Breast epithelium (tissue), 3 donors: ENCODE measurements around the gene DAB2IP.

ENCODE experiments used
- POLR2AphosphoS5 ChIP-seq, 3 donors: sonication (generic); formaldehyde crosslinking; IDR thresholded peaks; one replicate each; pipeline ENCODE4 v1.6.1; 2017; ENCODE audit warnings: antibody characterized with exemption in 3 of 3
- TF ChIP-seq, protein P1 (sequence below), 3 donors: fragments of 450-650 bp; IDR thresholded peaks; one replicate each; pipeline ENCODE4 v1.5.1; 2016 to 2017; ENCODE audit warnings: antibody characterized with exemption in 3 of 3, mild to moderate bottlenecking in 3 of 3, moderate library complexity in 3 of 3

DNA sequence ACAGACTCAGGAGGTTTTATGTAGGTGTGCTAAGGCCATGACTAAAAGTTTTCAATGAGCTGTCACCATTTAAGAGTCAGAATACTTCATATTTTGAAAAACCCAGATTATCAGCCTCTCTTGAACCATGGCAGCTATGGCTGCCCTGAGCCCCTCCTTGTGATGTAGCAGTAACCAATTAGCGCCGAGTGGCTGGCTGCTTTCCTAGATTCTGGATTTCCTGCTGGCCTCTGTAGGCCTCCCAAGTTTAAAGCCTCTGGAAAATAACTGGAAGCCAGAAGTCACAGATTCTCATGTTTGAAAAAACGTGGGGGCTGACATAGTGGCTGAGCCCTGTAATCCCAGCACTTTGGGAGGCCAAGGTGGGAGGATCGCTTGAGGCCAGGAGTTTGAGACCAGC is 25.5 kb downstream of the DAB2IP start:
- TF ChIP-seq, protein P1, sequence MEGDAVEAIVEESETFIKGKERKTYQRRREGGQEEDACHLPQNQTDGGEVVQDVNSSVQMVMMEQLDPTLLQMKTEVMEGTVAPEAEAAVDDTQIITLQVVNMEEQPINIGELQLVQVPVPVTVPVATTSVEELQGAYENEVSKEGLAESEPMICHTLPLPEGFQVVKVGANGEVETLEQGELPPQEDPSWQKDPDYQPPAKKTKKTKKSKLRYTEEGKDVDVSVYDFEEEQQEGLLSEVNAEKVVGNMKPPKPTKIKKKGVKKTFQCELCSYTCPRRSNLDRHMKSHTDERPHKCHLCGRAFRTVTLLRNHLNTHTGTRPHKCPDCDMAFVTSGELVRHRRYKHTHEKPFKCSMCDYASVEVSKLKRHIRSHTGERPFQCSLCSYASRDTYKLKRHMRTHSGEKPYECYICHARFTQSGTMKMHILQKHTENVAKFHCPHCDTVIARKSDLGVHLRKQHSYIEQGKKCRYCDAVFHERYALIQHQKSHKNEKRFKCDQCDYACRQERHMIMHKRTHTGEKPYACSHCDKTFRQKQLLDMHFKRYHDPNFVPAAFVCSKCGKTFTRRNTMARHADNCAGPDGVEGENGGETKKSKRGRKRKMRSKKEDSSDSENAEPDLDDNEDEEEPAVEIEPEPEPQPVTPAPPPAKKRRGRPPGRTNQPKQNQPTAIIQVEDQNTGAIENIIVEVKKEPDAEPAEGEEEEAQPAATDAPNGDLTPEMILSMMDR (IDR thresholded peaks at IDR 0.05), result no peak
- no peak for TF ChIP-seq POLR2AphosphoS5 (IDR thresholded peaks at IDR 0.05)
